NCI-H146 treated with DMSO at 0.1 percent for 48 hours (cell line): ENCODE results near the gene IFNA8.
A peak's percentile ranks its signal among the peaks of the same experiment; 100 is the strongest.
"Not testable (repeated sequence)": the region's sequence is repeated elsewhere in the genome, so short reads cannot be mapped to it uniquely, and the experiment has no call there.

Experiments
- DNase-seq: peaks from one replicate; lab custom pipeline; 2025; ENCODE audit not compliant: unreplicated experiment; lab: John Stamatoyannopoulos, UW

The IFNA8 gene

GRCh38 chr9:21428235-21428634 lies 19.3 kb downstream of the IFNA8 start:
- DNase-seq, result no peak

DNA sequence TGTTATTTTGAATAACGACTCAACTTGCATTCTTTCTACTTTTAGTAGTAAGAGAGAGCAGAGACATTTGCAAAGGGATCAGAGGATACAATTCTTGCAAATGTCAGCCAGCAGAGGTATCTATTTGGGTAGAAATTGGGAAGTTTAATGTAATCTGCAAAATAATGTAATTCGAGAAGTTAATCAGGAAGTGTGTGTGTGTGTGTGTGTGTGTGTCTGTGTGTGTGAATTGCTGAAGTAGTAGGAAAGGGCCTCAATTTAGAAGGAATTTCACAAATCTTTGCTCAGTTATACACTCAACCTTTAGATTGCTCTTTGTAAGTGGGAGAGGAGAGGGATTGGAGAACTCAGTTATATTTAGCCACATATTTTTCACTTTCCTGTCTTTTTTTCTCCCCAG lies 20.3 kb downstream of the IFNA8 start:
- no peak for DNase-seq

- DNase-seq, result no peak
Observed at GRCh38 chr9:21432672-21433425, 23.9 kb downstream of the IFNA8 start.

DNA sequence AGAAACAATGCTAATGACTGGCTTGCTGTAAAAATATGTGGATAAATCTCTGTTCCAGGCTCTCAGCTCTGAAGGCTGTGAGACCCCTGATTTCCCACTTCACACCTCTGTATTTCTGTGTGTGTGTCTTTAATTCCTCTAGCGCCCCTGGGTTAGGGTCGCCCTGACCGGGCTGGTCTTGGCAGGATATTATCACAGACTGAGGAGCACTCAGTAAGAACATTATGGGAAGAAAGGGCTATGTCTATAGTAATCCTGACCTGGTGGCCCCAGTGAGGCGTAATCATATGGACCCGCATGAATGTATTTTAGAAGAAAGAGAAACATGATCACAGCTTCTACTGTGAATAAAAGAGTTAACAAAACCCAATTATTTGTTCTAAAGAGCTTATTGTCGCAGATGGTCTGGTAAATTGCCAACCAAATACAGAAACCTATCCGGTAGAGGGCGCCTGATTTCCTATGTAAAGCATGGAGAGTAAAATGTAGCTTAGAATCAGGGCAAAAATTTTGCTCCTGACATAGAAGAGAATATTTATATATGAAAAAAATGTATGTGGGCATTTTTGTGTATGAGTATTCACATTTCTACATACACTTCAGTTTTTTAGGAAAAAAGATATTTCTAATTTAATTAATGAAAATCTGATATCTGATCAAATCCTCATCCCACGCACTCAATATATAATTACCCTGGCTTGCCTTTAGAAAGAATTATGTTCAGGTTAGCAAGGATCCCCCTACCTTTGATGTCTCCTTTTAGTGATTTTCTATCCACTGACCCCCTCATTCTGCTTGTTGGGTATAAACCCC lies 25.5 kb downstream of the IFNA8 start:
- peak; percentile 13 for DNase-seq

DNA sequence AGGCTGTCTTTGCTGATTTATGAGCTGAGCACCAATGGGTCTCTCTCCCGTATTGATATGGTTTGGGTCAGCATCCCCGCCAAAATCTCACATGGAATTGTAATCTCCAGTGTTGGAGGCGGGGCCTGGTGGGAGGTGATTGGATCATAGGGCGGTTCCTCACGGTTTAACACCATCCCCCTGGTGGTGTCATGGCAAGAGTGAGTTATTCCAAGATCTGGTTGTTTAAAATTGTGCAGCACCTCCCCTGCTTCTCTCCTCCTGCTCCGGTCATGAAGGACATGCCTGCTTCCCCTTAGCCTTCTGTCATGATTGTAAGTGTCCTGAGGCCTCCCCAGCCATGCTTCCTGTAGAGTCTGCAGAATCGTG lies 26.1 kb downstream of the IFNA8 start:
- not testable (repeated sequence) for DNase-seq

DNA sequence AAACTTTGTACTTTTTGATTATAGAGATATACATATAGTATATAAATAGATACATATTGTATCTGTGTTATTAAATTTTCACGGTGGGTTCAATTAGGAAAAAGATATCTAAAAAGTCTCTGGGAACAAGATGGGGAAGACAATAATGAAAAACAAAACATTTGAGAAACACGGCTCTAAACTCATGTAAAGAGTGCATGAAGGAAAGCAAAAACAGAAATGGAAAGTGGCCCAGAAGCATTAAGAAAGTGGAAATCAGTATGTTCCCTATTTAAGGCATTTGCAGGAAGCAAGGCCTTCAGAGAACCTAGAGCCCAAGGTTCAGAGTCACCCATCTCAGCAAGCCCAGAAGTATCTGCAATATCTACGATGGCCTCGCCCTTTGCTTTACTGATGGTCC lies 31.2 kb downstream of the IFNA8 start, which contains the start of gene IFNA1:
IFNA1 (plus strand) TSS at position 301 of the 400 bp plus-strand sequence; CDS start at position 370, 69 bp downstream.
- DNase-seq, result no peak

- DNase-seq, result no peak
Observed at GRCh38 chr9:21443849-21444625, 35.1 kb downstream of the IFNA8 start.

GRCh38 chr9:21449312-21449711 lies 40.4 kb downstream of the IFNA8 start:
- DNase-seq, result not testable (repeated sequence)

DNA sequence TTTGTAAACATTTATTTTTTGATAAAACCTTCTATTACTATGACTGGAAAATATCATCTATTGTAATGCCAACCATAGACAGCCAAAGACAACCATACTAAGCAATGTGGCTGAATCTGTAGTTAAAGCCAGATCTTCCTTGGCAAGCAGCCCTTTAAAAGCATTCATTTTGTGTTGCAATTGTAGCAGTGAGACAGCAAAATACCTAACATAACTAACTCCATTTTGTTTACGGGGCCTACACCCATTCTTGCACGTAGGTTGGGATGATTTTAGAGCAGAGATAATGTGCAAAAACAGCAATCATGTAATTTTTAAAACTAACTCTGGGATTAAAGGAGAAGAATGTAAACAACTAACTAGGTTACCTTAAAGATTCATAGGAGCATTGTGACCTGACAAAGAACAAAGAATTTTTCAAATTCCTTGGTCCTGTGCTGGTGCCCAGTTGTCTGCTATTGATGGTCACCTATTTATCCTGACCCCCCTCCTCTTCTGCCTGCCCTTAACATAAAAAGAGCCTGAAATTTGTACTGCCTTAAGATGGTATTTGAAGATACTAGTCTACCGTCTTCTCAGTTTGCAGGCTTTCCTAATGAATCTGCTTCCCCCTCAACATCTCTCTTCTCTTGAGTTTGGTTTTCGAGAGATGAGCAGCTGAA lies 41.9 kb downstream of the IFNA8 start:
- no peak for DNase-seq

DNA sequence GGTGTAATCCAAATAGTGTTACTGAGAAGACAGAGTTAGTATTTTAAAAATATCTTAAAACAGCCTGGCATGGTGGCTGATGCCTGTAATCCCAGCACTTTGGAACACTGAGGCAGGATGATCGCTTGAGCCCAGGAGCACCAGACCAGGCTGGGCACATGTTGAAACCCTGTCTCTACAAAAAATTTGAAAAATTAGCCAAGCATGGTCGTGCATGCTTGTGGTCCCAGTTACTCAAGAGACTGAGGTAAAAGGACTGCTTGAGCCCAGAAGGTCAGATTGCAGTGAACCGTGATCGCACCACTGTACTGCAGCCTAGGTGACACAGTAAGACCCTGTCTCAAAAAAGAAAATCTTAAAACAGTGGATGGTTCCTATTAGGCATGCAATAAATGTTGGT lies 43.8 kb downstream of the IFNA8 start:
- no peak for DNase-seq

DNA sequence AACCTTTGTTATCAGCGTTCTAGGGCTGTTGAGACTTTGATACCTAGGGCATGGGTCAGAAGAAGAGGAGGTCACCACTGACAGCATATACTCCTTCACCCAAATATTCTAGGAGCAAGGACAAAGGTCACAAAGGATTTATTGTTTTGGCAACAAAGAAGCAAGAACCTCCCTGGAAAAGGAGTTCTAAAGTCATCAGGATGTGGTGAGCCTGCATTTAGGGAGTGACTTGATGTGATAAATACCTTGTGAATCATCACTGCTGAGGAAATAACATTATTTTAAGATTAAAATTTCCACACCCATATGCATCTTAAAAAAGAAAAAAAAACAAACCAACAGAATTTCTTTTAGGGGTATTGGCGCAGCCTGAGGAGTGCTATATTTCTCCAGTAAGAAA lies 45.2 kb downstream of the IFNA8 start:
- DNase-seq, result no peak

DNA sequence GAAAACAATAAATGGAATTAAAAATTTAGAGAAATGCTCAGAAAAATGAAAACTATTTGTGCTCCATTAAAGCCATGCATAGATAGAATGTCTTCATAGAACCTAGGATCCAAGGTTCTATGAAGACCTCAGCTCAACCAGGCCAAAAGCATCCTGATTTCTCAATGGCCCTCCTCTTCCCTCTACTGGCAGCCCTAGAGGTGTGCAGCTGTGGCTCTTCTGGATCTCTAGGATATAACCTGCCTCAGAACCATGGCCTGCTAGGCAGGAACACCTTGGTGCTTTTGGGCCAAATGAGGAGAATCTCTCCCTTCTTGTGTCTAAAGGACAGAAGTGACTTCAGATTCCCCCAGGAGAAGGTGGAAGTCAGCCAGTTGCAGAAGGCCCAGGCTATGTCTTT lies 46.4 kb downstream of the IFNA8 start:
- DNase-seq, result no peak
